HG03280 (cell line): ENCODE results near the gene TESMIN.

Experiments
- ATAC-seq: cut with Tn5 transposase; IDR thresholded peaks from one replicate; pipeline ENCODE4 v1.9.1; 2021; ENCODE audit warnings: mild to moderate bottlenecking, moderate library complexity; ENCODE audit not compliant: unreplicated experiment

TESMIN gene

DNA sequence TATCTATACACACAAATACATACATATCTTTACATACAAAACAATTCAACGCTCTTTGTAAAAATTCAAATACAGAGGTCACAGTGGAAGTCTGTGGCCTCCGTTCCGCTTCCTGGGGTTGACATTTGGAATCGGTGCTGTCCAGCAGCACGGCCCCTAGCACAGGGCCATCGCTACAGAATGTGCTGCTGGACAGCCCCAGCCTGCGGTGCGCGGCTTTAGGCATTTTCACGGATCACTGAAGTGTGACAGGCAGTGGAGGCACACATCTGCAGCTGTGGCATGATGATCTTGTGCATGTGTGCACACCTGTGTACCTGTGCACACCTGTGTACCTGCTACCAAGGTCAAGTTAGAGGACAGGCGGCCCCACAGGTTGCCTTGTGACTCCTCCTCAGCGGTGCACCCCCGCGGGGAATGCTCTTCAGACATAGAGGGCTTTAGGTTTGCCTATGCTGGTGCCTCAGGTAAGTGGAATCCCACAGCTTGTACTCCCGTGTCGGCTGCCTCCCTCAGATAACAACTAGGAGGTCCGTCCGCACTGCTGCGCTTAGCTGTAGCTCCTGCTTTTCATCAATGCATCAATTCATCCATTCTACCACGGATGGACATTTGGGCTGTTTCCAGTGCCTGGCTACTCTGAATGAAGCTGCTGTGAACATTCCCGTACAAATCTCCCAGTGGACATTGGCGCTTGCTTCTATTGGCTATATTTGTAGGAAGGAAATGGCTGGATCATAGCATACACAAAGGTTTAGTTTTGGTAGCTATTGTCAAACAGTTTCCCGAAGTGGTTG is 37.1 kb downstream of the TESMIN start:
- ATAC-seq, result no peak

DNA sequence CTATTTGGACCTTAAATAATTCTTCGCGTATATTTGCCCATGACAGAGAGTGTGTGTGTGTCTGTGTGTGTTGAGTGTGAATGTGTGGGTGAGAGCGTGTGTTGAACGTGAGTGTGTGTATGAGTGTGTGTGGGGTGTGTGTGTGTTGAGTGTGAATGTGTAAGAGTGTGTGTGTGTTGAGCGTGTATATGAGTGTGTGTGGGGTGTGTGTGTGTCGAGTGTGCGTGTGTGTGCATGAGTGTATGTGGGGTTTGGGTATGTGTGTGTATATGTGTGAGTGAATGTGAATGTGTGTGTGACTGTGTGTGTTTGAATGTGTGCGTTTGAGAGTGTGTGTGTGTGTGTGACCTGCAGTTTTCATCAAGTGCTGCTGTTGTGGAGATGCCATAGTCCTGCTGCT is 40.2 kb downstream of the TESMIN start:
- no peak for ATAC-seq

DNA sequence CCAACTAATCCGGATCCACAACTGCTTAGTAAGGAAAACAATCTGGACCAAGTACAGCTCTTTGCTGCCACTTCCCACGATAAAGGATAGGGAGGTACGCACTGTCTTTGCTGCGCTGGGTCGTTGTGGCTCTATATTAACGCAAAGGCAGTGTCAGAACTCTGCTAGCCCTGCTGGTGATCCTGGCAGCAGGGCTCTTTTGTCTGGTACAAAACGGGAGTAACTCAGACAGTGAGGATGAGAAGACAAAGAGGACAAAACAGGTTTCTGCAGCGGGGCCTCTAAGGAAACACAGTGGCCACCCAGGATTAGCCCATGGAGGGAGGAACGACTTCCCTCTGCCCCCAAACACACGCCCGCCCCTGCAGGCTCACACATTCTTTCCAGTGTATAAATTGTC is 40.9 kb downstream of the TESMIN start:
- no peak for ATAC-seq

DNA sequence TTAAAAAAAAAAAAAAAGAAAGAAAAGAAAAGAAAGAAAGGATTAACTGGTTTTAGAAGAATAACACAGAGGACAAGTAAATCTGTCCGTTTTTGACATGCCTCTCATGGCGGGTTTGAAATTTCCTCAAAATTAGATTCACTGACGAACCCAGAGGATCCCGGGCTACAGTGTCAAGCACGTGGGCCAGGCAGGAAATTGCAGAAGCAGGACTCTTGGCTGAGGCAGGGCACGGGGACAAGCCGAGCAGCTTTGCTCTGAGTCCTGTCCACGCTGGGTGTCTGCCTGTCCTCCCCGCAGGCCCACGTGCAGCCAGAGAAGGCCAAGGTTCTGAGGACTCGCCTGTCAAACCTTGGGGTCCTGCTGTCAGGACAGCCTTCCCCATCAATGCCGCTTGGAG is 42.3 kb downstream of the TESMIN start:
- no peak for ATAC-seq

DNA sequence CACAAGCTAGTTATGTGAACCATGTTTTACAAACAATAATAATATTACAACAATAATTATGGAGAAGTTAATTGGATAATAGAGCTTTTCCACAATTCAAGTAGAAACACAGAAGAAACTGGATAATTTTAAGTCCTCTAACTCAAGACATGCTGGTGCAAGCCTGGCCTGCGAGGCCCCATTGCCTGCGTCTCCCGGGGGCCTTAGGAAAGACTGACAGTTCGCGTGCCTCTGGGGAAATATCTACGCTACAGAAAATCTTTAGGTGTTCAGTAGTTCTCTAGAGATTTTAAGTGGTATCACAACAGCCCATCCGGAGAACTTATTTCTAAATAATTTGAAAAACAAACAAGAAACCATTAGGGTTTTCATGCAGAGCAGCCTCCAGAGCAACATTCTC is 43.8 kb downstream of the TESMIN start:
- no peak for ATAC-seq

DNA sequence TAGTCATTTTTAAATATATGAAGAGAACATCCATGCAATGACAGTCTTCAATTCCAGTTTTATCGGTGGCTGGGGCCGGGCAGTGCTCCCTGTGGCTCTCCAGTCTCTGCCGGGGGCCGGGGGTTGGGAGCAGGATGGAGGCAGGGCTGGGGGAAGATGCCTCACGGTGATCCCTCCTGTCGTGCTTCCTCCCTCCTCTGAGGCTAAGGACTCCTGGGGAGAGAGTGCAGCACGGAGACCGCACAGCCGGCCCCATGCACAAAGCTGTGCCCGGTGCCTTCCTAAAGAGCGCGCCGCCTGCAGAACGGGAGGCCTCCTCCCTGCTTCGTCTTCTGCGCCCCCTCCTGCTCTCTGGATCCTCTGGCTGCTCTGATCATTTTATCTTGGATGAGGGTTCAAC is 46.4 kb downstream of the TESMIN start:
- no peak for ATAC-seq

DNA sequence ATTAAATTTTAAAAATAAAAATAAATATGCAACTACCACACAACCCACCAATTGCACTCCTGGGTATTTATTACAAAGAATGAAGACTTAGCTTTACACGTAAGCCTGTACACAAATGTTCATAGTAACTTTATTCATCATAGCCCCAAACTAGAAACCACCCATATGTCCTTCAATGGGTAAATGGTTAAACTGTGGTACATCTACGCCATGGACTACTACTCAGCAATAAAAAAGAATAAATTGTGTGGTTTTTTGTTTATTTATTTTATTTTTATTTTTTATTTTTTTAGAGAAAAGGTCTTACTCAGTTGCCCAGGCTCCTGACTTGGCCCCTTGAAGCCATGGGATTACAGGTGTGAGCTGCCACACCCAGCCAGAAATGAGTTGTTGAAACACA is 52.3 kb downstream of the TESMIN start:
- no peak for ATAC-seq

DNA sequence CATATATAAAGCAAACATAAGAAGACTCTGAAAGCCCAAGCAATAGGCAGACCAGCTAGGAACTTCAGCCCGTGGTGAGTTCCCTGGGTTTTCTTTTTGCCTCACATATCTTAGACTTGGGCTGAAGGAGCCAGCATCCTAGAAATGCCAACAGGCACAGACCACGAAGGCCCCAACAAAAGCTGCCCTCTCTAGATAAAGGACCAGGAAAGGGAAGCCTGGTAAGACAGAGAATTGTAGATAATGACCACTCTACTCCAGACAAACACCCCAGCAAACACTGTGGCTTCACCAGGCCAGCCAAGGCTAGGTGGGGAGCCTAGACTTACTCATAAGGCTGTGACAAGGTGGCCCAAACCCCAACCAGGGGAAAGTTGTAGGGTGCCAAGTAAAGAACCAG is 55.8 kb downstream of the TESMIN start:
- no peak for ATAC-seq

DNA sequence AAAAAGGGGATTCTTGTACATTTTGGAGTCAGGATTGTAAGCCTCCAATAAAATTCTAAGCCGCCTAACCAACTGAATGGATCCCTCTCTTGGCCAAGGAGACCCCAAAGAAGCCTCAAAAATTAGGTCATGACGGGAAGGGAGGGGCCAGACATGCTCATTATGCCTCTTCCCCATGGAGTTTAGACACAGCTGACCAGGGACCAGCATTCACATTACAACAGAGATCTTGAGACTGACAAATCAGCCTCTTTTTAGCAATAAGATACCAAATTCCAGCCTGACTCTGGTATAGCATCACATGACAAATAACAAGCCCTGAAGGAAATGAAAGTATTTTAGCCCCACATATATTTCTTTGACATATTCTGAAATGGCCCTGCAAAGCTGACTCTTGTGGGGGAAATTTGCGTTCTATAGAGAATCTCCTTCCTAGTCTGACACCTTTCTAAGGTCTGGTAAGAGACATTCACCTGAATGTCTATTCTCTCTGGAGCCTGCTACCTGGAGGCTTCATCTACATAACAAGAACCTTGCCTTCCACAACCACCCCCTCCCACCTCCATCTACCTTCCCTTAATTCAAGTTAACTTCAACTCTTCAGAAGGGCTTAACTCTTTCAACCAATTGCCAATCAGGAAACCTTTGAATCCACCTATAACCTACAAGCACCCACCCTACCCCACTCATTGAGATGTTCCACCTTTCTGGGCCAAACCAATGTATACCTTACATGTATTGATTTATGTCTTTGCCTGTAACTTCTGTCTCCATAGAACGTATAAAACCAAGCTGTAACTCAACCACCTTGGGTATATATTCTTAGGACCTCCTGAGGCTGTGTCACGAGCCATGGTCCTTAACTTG is 56.7 kb downstream of the TESMIN start:
- no peak for ATAC-seq

DNA sequence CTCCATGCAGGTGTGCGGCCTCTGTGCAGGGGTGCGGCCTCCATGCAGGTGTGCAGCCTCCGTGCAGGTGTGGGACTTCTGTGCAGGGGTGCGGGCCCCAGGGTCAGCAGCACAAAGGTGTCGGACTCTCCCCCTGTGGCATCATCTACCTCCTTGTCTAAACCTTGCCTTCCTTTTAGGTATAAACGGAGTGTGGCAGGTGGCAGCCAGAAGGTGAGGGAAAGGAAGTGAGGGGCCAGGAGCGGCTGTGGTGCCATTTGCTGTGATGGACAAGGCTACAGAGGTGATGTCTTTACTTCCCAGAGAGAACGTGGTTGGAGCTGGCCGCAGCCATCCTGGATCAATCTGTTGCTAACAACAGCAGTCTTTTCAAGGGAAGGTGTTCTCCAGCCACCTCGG is 57.8 kb downstream of the TESMIN start:
- ATAC-seq, result no peak

DNA sequence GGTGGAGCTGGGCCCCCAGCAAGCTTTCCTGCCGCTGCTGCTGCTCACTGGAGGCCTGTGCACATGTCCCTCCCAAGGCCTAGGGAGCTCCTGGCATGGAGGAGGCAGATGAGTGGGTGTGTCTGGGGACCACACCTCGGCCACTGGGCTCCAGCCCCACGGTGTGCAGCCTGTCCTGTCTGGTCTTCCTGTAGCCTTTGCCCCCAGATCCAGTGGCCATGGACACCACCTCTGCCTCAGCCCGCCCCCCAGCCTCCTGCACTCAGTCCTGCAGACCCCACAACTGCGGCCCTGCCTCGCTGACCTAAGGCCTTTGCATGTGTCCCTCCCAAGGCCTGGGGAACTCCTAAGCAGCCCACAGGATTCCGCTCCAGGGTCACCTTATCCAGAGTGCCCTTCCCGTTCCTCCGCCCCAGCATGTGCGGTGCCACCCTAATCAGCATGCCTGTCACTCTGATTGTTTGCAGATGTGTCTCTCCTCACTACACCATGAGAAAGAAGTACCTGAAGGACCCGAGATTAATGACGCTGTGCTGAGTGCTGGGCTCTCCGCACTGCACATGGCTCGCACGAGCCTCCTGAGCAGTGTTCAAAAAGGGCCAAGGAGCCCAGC is 58.3 kb downstream of the TESMIN start:
- no peak for ATAC-seq

DNA sequence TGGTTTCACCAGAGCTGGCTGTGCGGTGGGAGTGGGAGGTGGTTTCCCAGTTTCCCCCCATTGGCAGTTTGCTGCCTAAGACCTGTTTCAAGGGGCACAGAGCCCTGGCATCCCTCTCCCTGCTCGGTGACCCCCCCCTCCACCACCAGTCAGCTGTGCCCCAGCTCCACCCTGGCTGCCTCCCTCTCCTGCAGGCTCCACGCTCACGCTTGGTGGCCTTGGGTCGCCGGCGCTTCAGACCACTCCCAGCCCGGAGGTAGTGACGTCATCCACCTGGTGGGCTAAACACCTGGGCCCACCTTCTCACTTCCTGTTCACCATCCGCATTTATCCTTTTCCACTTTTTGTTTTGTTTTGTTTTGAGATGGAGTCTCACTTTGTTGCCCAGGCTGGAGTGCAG is 59.2 kb downstream of the TESMIN start:
- ATAC-seq, result no peak

DNA sequence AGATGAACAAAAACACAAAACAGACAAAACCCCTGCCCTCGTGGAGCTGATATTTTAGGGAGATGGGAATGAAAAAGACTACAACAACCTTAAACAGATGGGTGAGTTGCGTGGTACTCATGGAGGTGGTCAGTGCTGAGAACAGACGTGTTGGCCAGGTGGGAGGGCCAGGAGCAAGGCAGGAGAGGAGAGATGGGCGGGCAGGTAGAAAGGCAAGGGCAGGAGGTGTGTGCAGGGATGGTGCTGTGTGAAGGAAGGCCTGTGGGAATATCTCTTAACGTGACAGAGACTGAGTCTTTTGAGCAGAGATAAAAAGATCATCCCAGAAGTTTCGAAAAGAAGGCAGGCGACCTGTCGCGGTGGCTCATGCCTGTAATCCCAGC is 59.9 kb downstream of the TESMIN start:
- ATAC-seq, result no peak

DNA sequence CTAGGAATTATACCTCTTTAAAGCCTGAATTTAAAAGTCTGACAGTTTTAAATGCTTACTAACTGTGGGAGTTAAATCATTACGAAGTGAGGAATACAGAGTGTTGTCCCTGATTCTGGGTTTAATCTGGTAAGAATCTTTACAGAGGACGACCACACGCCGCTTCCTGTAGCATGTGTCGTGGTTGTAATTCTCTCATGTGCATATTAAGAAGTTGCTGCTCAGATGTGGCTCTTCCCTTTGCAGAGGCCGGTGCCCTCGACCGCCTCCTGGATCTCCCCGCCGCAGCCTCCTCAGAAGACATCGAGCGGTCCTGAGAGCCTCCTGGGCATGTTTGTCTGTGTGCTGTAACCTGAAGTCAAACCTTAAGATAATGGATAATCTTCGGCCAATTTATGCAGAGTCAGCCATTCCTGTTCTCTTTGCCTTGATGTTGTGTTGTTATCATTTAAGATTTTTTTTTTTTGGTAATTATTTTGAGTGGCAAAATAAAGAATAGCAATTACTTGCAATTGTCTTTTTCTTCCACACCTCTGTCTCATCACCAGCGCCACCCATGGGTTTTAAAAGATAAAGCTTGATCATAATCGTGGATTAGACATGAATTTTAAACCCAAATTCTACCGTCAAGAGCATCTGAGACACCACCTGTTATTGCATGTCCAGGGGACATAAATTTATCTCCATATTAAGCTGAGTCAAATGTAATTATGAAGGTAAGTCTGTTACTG is 60.5 kb downstream of the TESMIN start:
- ATAC-seq, result no peak

DNA sequence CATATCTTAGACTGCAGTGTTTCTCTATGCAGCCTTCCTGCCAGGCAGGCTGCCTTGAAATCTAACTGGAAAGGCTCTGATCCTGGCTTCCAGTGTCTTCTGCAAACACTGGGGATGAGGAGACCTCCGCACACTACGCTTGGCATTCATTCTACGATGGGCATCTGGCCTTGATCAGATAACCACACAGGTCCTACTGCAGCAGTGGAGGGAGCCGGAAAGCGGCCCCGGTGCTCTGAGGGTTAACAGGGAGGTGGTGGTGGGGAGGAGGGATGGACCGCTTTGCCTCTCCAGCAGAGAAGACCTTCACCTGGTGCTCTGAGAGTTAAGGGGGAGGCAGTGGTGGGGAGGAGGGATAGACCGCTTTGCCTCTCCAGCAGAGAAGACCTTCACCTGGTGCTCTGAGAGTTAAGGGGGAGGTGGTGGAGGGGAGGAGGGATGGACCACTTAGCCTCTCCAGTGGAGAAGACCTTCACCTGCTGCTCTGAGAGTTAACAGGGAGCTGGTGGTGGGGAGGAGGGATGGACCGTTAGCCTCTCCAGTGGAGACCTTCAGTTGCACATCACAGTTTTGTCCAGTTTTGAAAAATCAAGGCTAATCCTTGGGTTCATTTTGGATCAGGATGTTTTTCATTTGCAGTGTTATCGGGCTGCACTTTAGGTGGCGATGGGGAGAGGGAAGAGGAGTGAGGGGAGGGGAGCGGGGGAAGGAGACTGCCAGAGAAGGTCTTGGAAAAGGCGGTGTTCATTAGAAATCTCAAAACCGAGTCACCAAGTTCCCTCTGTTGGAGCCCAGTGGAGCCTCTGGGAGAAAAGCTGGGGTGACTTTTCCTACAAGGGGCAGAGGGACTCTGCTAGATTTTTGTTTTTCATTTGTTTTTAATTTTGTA is 61.3 kb downstream of the TESMIN start:
- ATAC-seq, result no peak

DNA sequence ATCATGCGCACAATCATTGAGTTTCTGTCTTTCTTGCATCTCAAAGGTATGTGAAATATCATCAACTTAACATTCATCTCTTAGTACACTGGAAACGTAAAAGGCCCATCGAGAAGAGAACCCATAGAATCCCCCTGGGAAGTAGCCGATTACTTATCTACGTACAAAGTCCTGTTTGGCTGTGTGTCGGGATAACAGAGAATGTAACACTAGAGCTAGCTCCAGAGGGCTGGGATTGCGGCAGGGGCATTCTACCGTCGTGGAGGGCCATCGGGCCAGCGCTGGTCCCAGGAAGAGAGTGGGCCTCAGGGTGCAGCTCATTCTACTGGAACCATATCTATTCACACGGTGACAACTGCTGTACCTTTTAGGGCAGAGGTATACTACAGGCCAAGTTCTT is 62.4 kb downstream of the TESMIN start:
- ATAC-seq, result no peak

DNA sequence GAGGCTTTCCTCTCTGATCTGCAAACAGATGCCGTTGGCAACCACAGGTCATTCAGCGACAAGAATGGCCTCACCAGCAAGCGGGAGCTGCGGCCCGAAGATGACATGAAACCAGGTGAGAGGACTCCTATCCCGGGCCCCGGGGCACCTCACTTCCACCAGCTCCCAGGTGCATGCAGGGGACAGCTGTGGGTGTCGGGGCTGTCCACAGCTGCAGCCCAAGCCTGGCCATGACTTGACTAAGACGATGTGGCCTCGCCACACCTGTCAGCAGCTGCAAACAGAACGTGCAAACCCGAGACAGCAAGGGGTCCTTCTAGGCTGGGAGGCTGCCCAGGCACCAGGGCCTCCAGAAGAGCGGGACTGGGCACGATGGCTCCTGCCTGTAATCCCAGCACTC is 63.3 kb downstream of the TESMIN start:
- no peak for ATAC-seq

DNA sequence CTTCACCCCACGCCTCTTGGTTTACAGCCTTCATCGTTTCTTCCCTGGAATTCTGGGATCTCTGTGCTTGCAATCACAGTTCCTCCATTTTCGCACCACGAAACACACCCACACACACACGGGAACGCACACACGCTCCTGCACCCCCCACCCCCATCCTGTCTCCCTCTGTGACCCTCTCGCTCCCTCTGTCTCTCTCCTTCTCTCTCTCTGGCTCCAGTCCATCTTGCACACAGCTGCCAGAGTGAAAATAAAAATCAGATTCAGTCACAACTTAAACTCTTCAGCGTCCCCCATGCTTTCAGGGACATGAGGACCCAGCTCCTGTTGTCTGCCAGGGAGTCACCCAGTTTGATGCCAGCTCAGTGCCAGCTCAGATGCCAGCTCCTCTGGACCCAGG is 64.0 kb downstream of the TESMIN start:
- ATAC-seq, result no peak

DNA sequence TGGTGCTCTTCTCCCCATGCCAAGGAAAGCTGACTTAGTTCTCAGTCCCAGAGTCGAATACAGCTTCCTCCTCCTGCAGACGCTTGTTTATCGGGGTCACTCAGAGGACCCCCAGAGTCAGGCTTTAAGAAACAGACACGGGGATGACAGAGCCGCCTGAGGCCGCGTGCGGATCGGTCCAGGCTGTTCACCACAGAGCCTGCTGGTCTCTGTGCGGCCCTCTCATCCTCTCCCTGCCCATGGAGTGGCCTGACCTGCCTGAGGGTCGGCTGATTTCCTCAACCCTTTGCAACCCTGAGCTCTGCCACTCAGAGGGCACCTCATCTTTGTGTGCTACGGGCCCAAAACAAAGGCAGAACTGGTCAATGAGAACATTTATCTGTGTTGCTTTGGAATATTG is 64.8 kb downstream of the TESMIN start:
- no peak for ATAC-seq

DNA sequence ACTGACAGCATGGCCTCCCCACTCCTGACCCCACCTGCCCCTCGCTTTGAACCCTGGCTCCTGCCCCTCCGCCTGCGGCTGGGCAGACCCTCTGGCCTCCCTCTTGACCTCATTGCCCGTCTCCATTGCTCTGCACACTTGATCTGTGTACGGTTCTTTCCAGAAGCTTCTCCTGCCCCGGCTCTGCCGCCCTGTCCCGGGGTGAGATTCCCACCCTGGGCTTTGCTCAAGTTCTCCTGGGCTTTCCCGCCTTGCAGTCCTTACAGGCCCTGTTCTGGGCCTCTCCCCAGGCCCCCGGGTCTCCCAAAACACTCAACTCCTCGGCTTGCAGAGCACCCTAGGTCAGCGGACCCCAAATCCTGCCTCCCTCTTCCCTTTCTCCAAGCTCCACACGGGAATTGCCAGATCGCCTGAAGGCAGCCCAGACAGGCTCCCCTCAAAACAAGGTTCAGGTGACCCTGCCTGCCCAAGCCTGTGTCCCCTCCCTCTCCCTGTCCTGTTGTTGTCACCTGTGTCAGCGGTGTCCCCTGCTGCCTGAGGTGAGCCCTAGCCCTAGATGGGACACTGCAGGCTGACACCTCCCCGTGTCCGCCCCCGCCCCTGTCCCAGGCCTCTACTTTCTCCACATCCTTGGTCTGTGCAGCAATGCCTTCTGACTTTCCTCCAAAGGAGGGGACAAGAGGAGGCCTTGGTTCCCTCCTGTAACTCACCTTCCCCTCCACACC is 65.5 kb downstream of the TESMIN start:
- no peak for ATAC-seq
